Vagina (tissue), 2 donors: ENCODE data around the gene MORC2.

Source experiments
- CTCF ChIP-seq, 3 experiments: fragments of 450-650 bp in 2 of 3; fragments of 200-600 bp in 1 of 3; sonication (generic) in 1 of 3; IDR thresholded peaks; one replicate each; pipeline ENCODE4 v1.5.1; 2017 to 2019; ENCODE audit warnings: antibody characterized with exemption in 3 of 3, mild to moderate bottlenecking in 2 of 3, moderate library complexity in 2 of 3
- POLR2A ChIP-seq, 2 donors: fragments of 450-650 bp; IDR thresholded peaks; one replicate each; pipeline ENCODE4 v1.6.1; 2017; ENCODE audit warnings: antibody characterized with exemption in 2 of 2, mild to moderate bottlenecking in 2 of 2, moderate library complexity in 2 of 2

GRCh38 chr22:30984317-30984716 lies 15.7 kb upstream of the MORC2 start:
- no peak for TF ChIP-seq CTCF (IDR thresholded peaks at IDR 0.05)
- no peak for TF ChIP-seq POLR2A (IDR thresholded peaks at IDR 0.05)
